HepG2 (cell line): Measurements from ENCODE around the gene CDC6. TPM values are rescaled to one million over a fixed set of nuclear protein-coding genes. Genes with fewer than 3 reads are reported as not detected.

Source experiments
- ARNT2 ChIP-seq: sonication (generic); formaldehyde crosslinking; IDR thresholded peaks from 2 replicates; pipeline ENCODE4 v1.8.0; 2022; ENCODE audit warnings: mild to moderate bottlenecking, low read depth, missing genetic modification reagents, moderate library complexity
- GTF2F1 ChIP-seq: fragments of 150-350 bp; IDR thresholded peaks from 2 replicates; pipeline ENCODE4 v1.6.1; 2014; ENCODE audit warnings: low read length
- KDM5A ChIP-seq: fragments of 200-600 bp; sonication (generic); IDR thresholded peaks from 2 replicates; pipeline ENCODE4 v1.7.0; 2018; ENCODE audit warnings: antibody characterized with exemption, mild to moderate bottlenecking, low read length, borderline replicate concordance
- NCOA5 ChIP-seq: sonication (generic); formaldehyde crosslinking; IDR thresholded peaks from 2 replicates; pipeline ENCODE4 v1.4.0; 2020; ENCODE audit warnings: missing genetic modification reagents
- NFE2 ChIP-seq: sonication (generic); formaldehyde crosslinking; IDR thresholded peaks from 2 replicates; pipeline ENCODE4 v1.4.0; 2020; ENCODE audit warnings: missing genetic modification reagents
- SATB2 ChIP-seq: sonication (generic); formaldehyde crosslinking; IDR thresholded peaks from 2 replicates; pipeline ENCODE4 v1.5.0; 2020; ENCODE audit warnings: missing genetic modification reagents
- SOX6 ChIP-seq, 2 experiments: fragments of 450-650 bp in 1 of 2; sonication (generic) in 1 of 2; formaldehyde crosslinking in 1 of 2; IDR thresholded peaks; 2 replicates each; pipeline versions ENCODE4 v1.4.0 to v1.6.1; 2017 to 2020; ENCODE audit warnings: antibody characterized with exemption in 1 of 2, mild to moderate bottlenecking in 1 of 2, missing genetic modification reagents in 1 of 2
- SUZ12 ChIP-seq: fragments of 150-350 bp; IDR thresholded peaks from 2 replicates; pipeline ENCODE4 v1.6.1; 2014; ENCODE audit warnings: low read depth, low read length
- TEAD3 ChIP-seq: optimal IDR thresholded peaks from 2 replicates; pipeline ENCODE3; 2016; ENCODE audit warnings: borderline replicate concordance
- YY1 ChIP-seq: IDR thresholded peaks from 2 replicates; pipeline ENCODE4 v1.6.1; 2011; ENCODE audit warnings: low read length, low read depth, moderate library complexity, mild to moderate bottlenecking; ENCODE audit not compliant: insufficient read depth, insufficient replicate concordance
- ZBTB1 ChIP-seq: sonication (generic); formaldehyde crosslinking; IDR thresholded peaks from 2 replicates; pipeline ENCODE4 v1.4.0; 2020; ENCODE audit warnings: missing genetic modification reagents, borderline replicate concordance
- ZFP36L1 ChIP-seq: sonication (generic); formaldehyde crosslinking; IDR thresholded peaks from 2 replicates; pipeline ENCODE4 v1.8.0; 2022; ENCODE audit warnings: mild to moderate bottlenecking, missing genetic modification reagents, moderate library complexity
- ZFX ChIP-seq: sonication (generic); formaldehyde crosslinking; IDR thresholded peaks from 2 replicates; pipeline ENCODE4 v1.4.0; 2020; ENCODE audit warnings: mild to moderate bottlenecking, low read depth, missing genetic modification reagents, moderate library complexity
- ZKSCAN1 ChIP-seq: fragments of 150-350 bp; IDR thresholded peaks from 2 replicates; pipeline ENCODE4 v1.6.1; 2014; ENCODE audit warnings: low read length
- ZMYM3 ChIP-seq: sonication (generic); formaldehyde crosslinking; IDR thresholded peaks from 2 replicates; pipeline ENCODE4 v1.5.1; 2020; ENCODE audit warnings: mild to moderate bottlenecking, missing genetic modification reagents
- ZNF510 ChIP-seq: sonication (generic); formaldehyde crosslinking; IDR thresholded peaks from 2 replicates; pipeline ENCODE4 v1.4.0; 2020; ENCODE audit warnings: low read depth, mild to moderate bottlenecking, missing genetic modification reagents
- ZNF556 ChIP-seq: sonication (generic); formaldehyde crosslinking; IDR thresholded peaks from 2 replicates; pipeline ENCODE4 v1.4.0; 2020; ENCODE audit warnings: mild to moderate bottlenecking, missing genetic modification reagents, borderline replicate concordance
- ZNF879 ChIP-seq: sonication (generic); formaldehyde crosslinking; IDR thresholded peaks from 2 replicates; pipeline ENCODE4 v1.8.1; 2023; ENCODE audit warnings: missing genetic modification reagents
- polyA plus RNA-seq, 8 experiments: library from polyadenylated mRNA; depleted of rRNA in 3 of 8; stranded (reverse) in 7 of 8; unstranded in 1 of 8; fragments of >200 nt; fragmentation: Illumina TruSeq in 4 of 8; extraction: Trizol in 4 of 8; gene quantifications; 2 replicates each; pipeline versions ENCODE4 v1.2.1 to v1.2.3, GENCODE V29; 2011 to 2016; ENCODE audit warnings: low read depth in 4 of 8, missing spikeins in 1 of 8, mixed read lengths in 1 of 8; ENCODE audit not compliant: insufficient read depth in 1 of 8
- total RNA-seq, 5 experiments: library from RNA; depleted of rRNA; stranded (reverse); fragments of >200 nt; fragmentation: Illumina TruSeq; extraction: Trizol; gene quantifications; 2 replicates each; pipeline ENCODE4 v1.2.3, GENCODE V29; 2016; ENCODE audit warnings: low read depth in 1 of 5
- TF ChIP-seq, protein P1 (sequence below): IDR thresholded peaks from 2 replicates; pipeline ENCODE4 v1.6.1; 2016; ENCODE audit warnings: low read depth, borderline replicate concordance
- TF ChIP-seq, protein P2 (sequence below): sonication (generic); formaldehyde crosslinking; conservative IDR thresholded peaks from 2 replicates; pipeline ENCODE4 v1.4.0; 2020; ENCODE audit warnings: missing genetic modification reagents
- TF ChIP-seq, protein P3 (sequence below): fragments of 450-650 bp; IDR thresholded peaks from 2 replicates; pipeline ENCODE4 v1.6.1; 2017; ENCODE audit warnings: mild to moderate bottlenecking
- TF ChIP-seq, protein P4 (sequence below): sonication (generic); formaldehyde crosslinking; IDR thresholded peaks from 2 replicates; pipeline ENCODE4 v1.4.0; 2020; ENCODE audit warnings: missing genetic modification reagents
- TF ChIP-seq, protein P5 (sequence below): sonication (generic); formaldehyde crosslinking; IDR thresholded peaks from 2 replicates; pipeline ENCODE4 v1.4.0; 2020; ENCODE audit warnings: missing genetic modification reagents

The CDC6 gene
- total and polyA plus RNA-seq, 2 of the 13 experiments (the other 11 are each of a cell fraction or from before 2014, with no cell fraction given), result 17.4 to 114 TPM

DNA sequence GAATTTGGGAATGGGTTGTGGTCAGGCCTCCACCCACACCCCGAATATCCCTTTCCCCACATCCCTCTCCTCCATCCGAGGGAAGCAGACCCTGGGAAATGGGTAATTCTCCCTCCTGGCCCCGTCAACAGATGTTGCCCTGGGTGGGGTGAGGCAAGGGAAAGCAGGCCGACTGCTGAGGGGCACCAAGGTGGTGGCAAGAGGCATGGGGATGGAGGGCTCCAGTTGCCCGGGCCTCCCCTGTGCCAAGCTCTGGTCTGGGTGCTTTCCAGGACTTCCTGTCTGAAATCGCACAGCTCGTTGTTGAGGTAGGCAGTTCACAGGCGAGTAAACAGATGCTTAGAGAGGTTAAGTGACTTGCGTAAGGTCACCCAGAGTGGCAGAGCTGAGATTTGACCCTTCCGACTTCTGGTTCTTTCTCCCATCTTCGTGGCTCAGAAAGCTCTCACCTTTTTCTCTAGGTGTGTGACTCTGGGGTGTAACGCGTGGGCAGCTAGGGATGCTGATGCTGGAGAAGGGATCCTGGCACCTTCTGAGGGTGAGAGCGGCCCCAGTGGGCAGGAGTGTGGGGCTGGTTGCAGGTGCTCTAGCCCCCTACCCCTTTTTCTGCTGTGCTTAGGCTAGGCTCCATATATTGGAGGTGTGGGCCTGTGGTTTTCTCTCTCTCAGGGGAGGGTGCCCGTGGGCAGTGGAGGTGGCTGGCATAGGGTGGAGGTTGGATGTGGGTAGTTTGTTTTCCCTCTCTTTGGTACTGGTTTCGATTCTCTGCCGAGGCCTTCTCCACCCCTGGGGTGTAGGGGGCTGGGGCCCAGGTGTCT is 38.5 kb downstream of the CDC6 start (continued):
- TF ChIP-seq ZNF510 (CRISPR knock-in tag) (no peak), ZNF879 (CRISPR knock-in tag) (no peak), GTF2F1 (no peak), ZMYM3 (CRISPR knock-in tag) (no peak), ZFP36L1 (CRISPR knock-in tag) (no peak), ZNF556 (CRISPR knock-in tag) (no peak), SUZ12 (no peak), NCOA5 (CRISPR knock-in tag) (no peak), NFE2 (CRISPR knock-in tag) (no peak), YY1 (no peak), ZBTB1 (CRISPR knock-in tag) (no peak), ZKSCAN1 (no peak), ARNT2 (no peak), ZFX (peak; percentile 12; the same call in 1 of the 2 replicates), SOX6 (IDR thresholded peaks at IDR 0.05) (no peak), SOX6 (CRISPR knock-in tag; IDR thresholded peaks at IDR 0.05) (no peak; the same call in 1 of the 2 replicates), KDM5A (no peak), TEAD3 (peak; percentile 8), SATB2 (CRISPR knock-in tag) (no peak)
- TF ChIP-seq, protein P1, sequence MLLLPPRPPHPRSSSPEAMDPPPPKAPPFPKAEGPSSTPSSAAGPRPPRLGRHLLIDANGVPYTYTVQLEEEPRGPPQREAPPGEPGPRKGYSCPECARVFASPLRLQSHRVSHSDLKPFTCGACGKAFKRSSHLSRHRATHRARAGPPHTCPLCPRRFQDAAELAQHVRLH (CRISPR knock-in tag), result no peak
- TF ChIP-seq, protein P2, sequence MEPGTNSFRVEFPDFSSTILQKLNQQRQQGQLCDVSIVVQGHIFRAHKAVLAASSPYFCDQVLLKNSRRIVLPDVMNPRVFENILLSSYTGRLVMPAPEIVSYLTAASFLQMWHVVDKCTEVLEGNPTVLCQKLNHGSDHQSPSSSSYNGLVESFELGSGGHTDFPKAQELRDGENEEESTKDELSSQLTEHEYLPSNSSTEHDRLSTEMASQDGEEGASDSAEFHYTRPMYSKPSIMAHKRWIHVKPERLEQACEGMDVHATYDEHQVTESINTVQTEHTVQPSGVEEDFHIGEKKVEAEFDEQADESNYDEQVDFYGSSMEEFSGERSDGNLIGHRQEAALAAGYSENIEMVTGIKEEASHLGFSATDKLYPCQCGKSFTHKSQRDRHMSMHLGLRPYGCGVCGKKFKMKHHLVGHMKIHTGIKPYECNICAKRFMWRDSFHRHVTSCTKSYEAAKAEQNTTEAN (CRISPR knock-in tag), result no peak
- TF ChIP-seq, protein P3, sequence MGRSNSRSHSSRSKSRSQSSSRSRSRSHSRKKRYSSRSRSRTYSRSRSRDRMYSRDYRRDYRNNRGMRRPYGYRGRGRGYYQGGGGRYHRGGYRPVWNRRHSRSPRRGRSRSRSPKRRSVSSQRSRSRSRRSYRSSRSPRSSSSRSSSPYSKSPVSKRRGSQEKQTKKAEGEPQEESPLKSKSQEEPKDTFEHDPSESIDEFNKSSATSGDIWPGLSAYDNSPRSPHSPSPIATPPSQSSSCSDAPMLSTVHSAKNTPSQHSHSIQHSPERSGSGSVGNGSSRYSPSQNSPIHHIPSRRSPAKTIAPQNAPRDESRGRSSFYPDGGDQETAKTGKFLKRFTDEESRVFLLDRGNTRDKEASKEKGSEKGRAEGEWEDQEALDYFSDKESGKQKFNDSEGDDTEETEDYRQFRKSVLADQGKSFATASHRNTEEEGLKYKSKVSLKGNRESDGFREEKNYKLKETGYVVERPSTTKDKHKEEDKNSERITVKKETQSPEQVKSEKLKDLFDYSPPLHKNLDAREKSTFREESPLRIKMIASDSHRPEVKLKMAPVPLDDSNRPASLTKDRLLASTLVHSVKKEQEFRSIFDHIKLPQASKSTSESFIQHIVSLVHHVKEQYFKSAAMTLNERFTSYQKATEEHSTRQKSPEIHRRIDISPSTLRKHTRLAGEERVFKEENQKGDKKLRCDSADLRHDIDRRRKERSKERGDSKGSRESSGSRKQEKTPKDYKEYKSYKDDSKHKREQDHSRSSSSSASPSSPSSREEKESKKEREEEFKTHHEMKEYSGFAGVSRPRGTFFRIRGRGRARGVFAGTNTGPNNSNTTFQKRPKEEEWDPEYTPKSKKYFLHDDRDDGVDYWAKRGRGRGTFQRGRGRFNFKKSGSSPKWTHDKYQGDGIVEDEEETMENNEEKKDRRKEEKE, result no peak
- TF ChIP-seq, protein P4, sequence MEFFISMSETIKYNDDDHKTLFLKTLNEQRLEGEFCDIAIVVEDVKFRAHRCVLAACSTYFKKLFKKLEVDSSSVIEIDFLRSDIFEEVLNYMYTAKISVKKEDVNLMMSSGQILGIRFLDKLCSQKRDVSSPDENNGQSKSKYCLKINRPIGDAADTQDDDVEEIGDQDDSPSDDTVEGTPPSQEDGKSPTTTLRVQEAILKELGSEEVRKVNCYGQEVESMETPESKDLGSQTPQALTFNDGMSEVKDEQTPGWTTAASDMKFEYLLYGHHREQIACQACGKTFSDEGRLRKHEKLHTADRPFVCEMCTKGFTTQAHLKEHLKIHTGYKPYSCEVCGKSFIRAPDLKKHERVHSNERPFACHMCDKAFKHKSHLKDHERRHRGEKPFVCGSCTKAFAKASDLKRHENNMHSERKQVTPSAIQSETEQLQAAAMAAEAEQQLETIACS (CRISPR knock-in tag), result no peak
- TF ChIP-seq, protein P5, sequence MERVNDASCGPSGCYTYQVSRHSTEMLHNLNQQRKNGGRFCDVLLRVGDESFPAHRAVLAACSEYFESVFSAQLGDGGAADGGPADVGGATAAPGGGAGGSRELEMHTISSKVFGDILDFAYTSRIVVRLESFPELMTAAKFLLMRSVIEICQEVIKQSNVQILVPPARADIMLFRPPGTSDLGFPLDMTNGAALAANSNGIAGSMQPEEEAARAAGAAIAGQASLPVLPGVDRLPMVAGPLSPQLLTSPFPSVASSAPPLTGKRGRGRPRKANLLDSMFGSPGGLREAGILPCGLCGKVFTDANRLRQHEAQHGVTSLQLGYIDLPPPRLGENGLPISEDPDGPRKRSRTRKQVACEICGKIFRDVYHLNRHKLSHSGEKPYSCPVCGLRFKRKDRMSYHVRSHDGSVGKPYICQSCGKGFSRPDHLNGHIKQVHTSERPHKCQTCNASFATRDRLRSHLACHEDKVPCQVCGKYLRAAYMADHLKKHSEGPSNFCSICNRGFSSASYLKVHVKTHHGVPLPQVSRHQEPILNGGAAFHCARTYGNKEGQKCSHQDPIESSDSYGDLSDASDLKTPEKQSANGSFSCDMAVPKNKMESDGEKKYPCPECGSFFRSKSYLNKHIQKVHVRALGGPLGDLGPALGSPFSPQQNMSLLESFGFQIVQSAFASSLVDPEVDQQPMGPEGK (CRISPR knock-in tag), result 0 out of 2 replicates have a peak, but pooled peaks have one; percentile 17
